ENCODE measurements around the gene SPHKAP.

DNA sequence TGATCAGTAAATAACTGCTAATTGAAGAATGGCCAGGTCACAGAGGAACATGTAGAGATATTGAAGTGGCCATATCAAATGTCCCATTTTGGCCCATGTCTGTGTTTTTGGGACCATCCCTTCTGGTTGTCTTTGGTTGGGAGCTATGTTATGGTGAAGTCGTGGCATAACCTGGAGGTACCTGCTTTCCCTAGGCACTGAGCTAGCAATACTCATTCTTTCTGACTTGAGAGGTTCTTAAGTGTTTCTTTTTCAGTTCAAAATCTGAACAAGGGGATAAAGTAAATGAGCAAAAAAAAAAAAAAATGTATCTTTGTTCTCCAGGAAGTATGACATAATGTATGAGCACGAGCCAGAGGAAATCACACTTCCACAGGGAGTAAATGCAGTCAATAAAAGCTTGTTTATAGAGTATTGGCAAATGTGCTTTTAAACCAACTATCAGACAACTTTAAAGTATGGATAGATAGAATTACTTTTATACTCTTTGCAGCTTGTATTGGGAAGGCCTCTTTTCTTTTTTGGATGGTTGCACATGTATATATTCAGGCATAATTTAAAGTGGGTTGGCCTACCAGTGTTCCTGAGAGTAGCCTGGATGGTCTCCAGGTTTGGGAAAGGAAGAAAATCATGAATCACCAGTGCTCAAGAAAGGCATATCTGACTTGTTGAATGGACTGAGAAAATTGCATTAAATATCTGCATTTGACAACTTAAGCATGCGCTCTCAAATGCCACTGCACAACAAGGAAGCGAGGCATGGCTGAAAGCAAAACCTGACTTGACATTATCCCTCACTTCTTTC lies 125.0 kb downstream of the SPHKAP start:
- no peak for TF ChIP-seq CTCF (IDR thresholded peaks at IDR 0.05)
- TF ChIP-seq POLR2A (IDR thresholded peaks at IDR 0.05), result no peak
